T-helper 1 cell treated with Interleukin-12 subunit alpha and Interleukin-12 subunit beta and Interleukin-4 antibody, amounts not matched to agents 30 μg/mL and 1 μg/mL, for 36 hours (primary cell): ENCODE measurements around the gene SVIL.
A peak's percentile ranks its signal among the peaks of the same experiment; 100 is the strongest.
"Not testable (repeated sequence)": the region's sequence is repeated elsewhere in the genome, so short reads cannot be mapped to it uniquely, and the experiment has no call there.

ENCODE experiments used
- H3K27ac Mint-ChIP-seq: one replicate; pipeline ENCODE4 v1.8.0; 2021; ENCODE audit warnings: mild to moderate bottlenecking, mixed read lengths
- H3K27me3 Mint-ChIP-seq: one replicate; pipeline ENCODE4 v1.8.0; 2021; ENCODE audit warnings: low read depth, mixed read lengths
- H3K36me3 Mint-ChIP-seq: one replicate; pipeline ENCODE4 v1.8.0; 2021; ENCODE audit warnings: low read depth, mixed read lengths
- H3K4me1 Mint-ChIP-seq: one replicate; pipeline ENCODE4 v1.8.0; 2021; ENCODE audit warnings: low read depth, mixed read lengths
- H3K4me3 Mint-ChIP-seq: one replicate; pipeline ENCODE4 v1.8.0; 2021; ENCODE audit warnings: mild to moderate bottlenecking, moderate library complexity, mixed read lengths
- H3K9me3 Mint-ChIP-seq: one replicate; pipeline ENCODE4 v1.8.0; 2021; ENCODE audit warnings: mixed read lengths

SVIL gene

GRCh38 chr10:29590915-29591650 lies 43.7 kb downstream of the SVIL start:
- Mint-ChIP-seq H3K4me1 (peaks cover 8% of the 10 kb centered on the region), H3K4me3 (no peak overlapping the region)

GRCh38 chr10:29588629-29589421 lies 45.9 kb downstream of the SVIL start:
- Mint-ChIP-seq H3K36me3 (no peaks in the 10 kb centered on the region), H3K27ac (no peak overlapping the region), H3K4me1 (peaks cover 9% of the 10 kb centered on the region), H3K4me3 (no peak overlapping the region), H3K27me3 (peaks cover 9% of the 10 kb centered on the region), H3K9me3 (no peaks in the 10 kb centered on the region)

More at GRCh38 chr10:29590915-29591650, 43.7 kb downstream of the SVIL start:
- Mint-ChIP-seq H3K36me3 (no peaks in the 10 kb centered on the region), H3K9me3 (no peaks in the 10 kb centered on the region), H3K27me3 (peaks cover 9% of the 10 kb centered on the region), H3K27ac (no peak overlapping the region)

- not testable (repeated sequence) for H3K27me3 Mint-ChIP-seq, H3K36me3 Mint-ChIP-seq, H3K4me3 Mint-ChIP-seq, H3K9me3 Mint-ChIP-seq, H3K27ac Mint-ChIP-seq
- peaks cover 10% of the 10 kb centered on the region for H3K4me1 Mint-ChIP-seq
Measured at GRCh38 chr10:29587750-29588628, 46.8 kb downstream of the SVIL start.

- H3K9me3 Mint-ChIP-seq, H3K36me3 Mint-ChIP-seq, H3K27ac Mint-ChIP-seq, H3K27me3 Mint-ChIP-seq, H3K4me3 Mint-ChIP-seq: not testable (repeated sequence)
- H3K4me1 Mint-ChIP-seq, result peaks cover 10% of the 10 kb centered on the region
Measured at GRCh38 chr10:29587102-29587749, 47.5 kb downstream of the SVIL start.

GRCh38 chr10:29586509-29586908 lies 48.3 kb downstream of the SVIL start:
- peaks cover 10% of the 10 kb centered on the region for H3K4me1 Mint-ChIP-seq
- H3K9me3 Mint-ChIP-seq, result no peaks in the 10 kb centered on the region
- no peak overlapping the region for H3K4me3 Mint-ChIP-seq
- H3K36me3 Mint-ChIP-seq, result no peaks in the 10 kb centered on the region
- peaks cover 9% of the 10 kb centered on the region for H3K27me3 Mint-ChIP-seq
- no peak overlapping the region for H3K27ac Mint-ChIP-seq

- Mint-ChIP-seq H3K27ac (no peak overlapping the region), H3K4me1 (peaks cover 7% of the 10 kb centered on the region), H3K9me3 (no peaks in the 10 kb centered on the region), H3K27me3 (peaks cover 5% of the 10 kb centered on the region), H3K36me3 (no peaks in the 10 kb centered on the region), H3K4me3 (no peak overlapping the region)
Measured at GRCh38 chr10:29585488-29585976, 49.2 kb downstream of the SVIL start.

- Mint-ChIP-seq H3K36me3 (no peaks in the 10 kb centered on the region), H3K27ac (no peak overlapping the region), H3K4me3 (no peak overlapping the region)
Measured at GRCh38 chr10:29584436-29584835, 50.3 kb downstream of the SVIL start.

GRCh38 chr10:29583674-29584073 lies 51.1 kb downstream of the SVIL start:
- Mint-ChIP-seq H3K27ac (no peak overlapping the region), H3K36me3 (no peaks in the 10 kb centered on the region), H3K4me3 (no peak overlapping the region)

More at GRCh38 chr10:29584436-29584835, 50.3 kb downstream of the SVIL start:
- H3K27me3 Mint-ChIP-seq, result no peaks in the 10 kb centered on the region
- H3K4me1 Mint-ChIP-seq, result peaks cover 2% of the 10 kb centered on the region
- no peaks in the 10 kb centered on the region for H3K9me3 Mint-ChIP-seq

GRCh38 chr10:29582769-29583168 lies 52.0 kb downstream of the SVIL start:
- H3K4me1 Mint-ChIP-seq, H3K27me3 Mint-ChIP-seq, H3K4me3 Mint-ChIP-seq, H3K9me3 Mint-ChIP-seq, H3K36me3 Mint-ChIP-seq: not testable (repeated sequence)
- H3K27ac Mint-ChIP-seq, result peak overlapping the region; percentile 29

More at GRCh38 chr10:29583674-29584073, 51.1 kb downstream of the SVIL start:
- H3K9me3 Mint-ChIP-seq, result no peaks in the 10 kb centered on the region
- H3K27me3 Mint-ChIP-seq, result no peaks in the 10 kb centered on the region
- peaks cover 2% of the 10 kb centered on the region for H3K4me1 Mint-ChIP-seq

- Mint-ChIP-seq H3K27ac (no peak overlapping the region), H3K4me1 (peaks cover 2% of the 10 kb centered on the region)
Measured at GRCh38 chr10:29579455-29579970, 55.3 kb downstream of the SVIL start.

GRCh38 chr10:29578457-29578856 lies 56.3 kb downstream of the SVIL start:
- Mint-ChIP-seq H3K9me3 (no peaks in the 10 kb centered on the region), H3K4me1 (no peaks in the 10 kb centered on the region), H3K4me3 (no peak overlapping the region), H3K27ac (no peak overlapping the region), H3K27me3 (peaks cover 3% of the 10 kb centered on the region), H3K36me3 (no peaks in the 10 kb centered on the region)

More at GRCh38 chr10:29579455-29579970, 55.3 kb downstream of the SVIL start:
- H3K27me3 Mint-ChIP-seq, result peaks cover 3% of the 10 kb centered on the region
- no peaks in the 10 kb centered on the region for H3K36me3 Mint-ChIP-seq
- H3K9me3 Mint-ChIP-seq, result no peaks in the 10 kb centered on the region
- no peak overlapping the region for H3K4me3 Mint-ChIP-seq

- no peaks in the 10 kb centered on the region for H3K36me3 Mint-ChIP-seq
- H3K27ac Mint-ChIP-seq, result no peak overlapping the region
- H3K27me3 Mint-ChIP-seq, result peaks cover 3% of the 10 kb centered on the region
- no peak overlapping the region for H3K4me3 Mint-ChIP-seq
- H3K4me1 Mint-ChIP-seq, result no peaks in the 10 kb centered on the region
- no peaks in the 10 kb centered on the region for H3K9me3 Mint-ChIP-seq
Measured at GRCh38 chr10:29576681-29577080, 58.1 kb downstream of the SVIL start.

- H3K27me3 Mint-ChIP-seq, result peaks cover 3% of the 10 kb centered on the region
- no peaks in the 10 kb centered on the region for H3K36me3 Mint-ChIP-seq
- no peak overlapping the region for H3K27ac Mint-ChIP-seq
- H3K9me3 Mint-ChIP-seq, result no peaks in the 10 kb centered on the region
- H3K4me1 Mint-ChIP-seq, result no peaks in the 10 kb centered on the region
- no peak overlapping the region for H3K4me3 Mint-ChIP-seq
Measured at GRCh38 chr10:29575098-29575455, 59.7 kb downstream of the SVIL start.
